GM13976 (cell line): Measurements from ENCODE around the gene GLS.
"Not testable (repeated sequence)": the region's sequence is repeated elsewhere in the genome, so short reads cannot be mapped to it uniquely, and the experiment has no call there.

Experiments
- DNase-seq: peaks from one replicate; pipeline ENCODE4 v3.0.0; 2012; ENCODE audit warnings: low spot score
- CTCF ChIP-seq: IDR thresholded peaks from 2 replicates; pipeline ENCODE4 v1.5.1; 2012; ENCODE audit warnings: borderline replicate concordance, mild to moderate bottlenecking; ENCODE audit not compliant: insufficient read depth; ENCODE audit errors: extremely low read depth, missing control alignments, control extremely low read depth
- in situ Hi-C: fragments of 300-500 bp; cut with MboI; formaldehyde crosslinking; loops from one replicate; pipeline ENCODE4 v1.12.0; 2022; ENCODE audit warnings: low sequenced_read_pairs, mixed read lengths, inconsistent platforms; ENCODE audit not compliant: unreplicated experiment

Gene GLS

GRCh38 chr2:190993292-190993643, 112.6 kb downstream of the GLS start:
- in situ Hi-C loops = no loop called here
- TF ChIP-seq CTCF = no peak
- DNase-seq = no peak

- in situ Hi-C loops = no loop called here
- TF ChIP-seq CTCF = no peak
- DNase-seq = no peak
These were observed 113.5 kb downstream of the GLS start for GRCh38 chr2:190994148-190994547.

GRCh38 chr2:190995315-190995714, 114.7 kb downstream of the GLS start:
- DNase-seq, in situ Hi-C loops: not testable (repeated sequence)

- in situ Hi-C loops = no loop called here
- DNase-seq = no peak
- no peak for TF ChIP-seq CTCF
These were observed 115.8 kb downstream of the GLS start for GRCh38 chr2:190996338-190996946.

GRCh38 chr2:190996947-190997346, 116.3 kb downstream of the GLS start:
- DNase-seq = no peak
- TF ChIP-seq CTCF = no peak
- in situ Hi-C loops = no loop called here

GRCh38 chr2:190997526-190998113, 117.0 kb downstream of the GLS start:
- DNase-seq = no peak
- in situ Hi-C loops = no loop called here
- no peak for TF ChIP-seq CTCF

GRCh38 chr2:190999058-190999457, 118.4 kb downstream of the GLS start:
- DNase-seq = no peak
- in situ Hi-C loops = no loop called here
- no peak for TF ChIP-seq CTCF
